SK-MEL-5 (cell line): Measurements from ENCODE around the gene DENND1A. TPM values are rescaled to one million over a fixed set of nuclear protein-coding genes. Genes with fewer than 3 reads are reported as not detected.

ENCODE experiments used
- DNase-seq: peaks from one replicate; pipeline ENCODE4 v3.0.0-alpha.2; 2016; ENCODE audit warnings: low read depth, low spot score
- in situ Hi-C: cut with HindIII; loops from 2 replicates; pipeline ENCODE4 v1.10.0; 2016; ENCODE audit warnings: low sequenced_read_pairs, high pct_unique_total_duplicates, low pct_unique_long_range_greater_than_20kb
- total RNA-seq: library from RNA; depleted of rRNA; stranded (reverse); fragments of >200 nt; shearing (Covaris generic); gene quantifications from 2 replicates; pipeline ENCODE4 v1.2.3, GENCODE V29; 2014

The DENND1A gene
- total RNA-seq, 1 experiment from 2014 or later = 30.4 TPM

GRCh38 chr9:123397975-123398374 lies 532.0 kb downstream of the DENND1A start:
- in situ Hi-C loops = no loop called here
- no peak for DNase-seq

GRCh38 chr9:123395689-123396511 lies 534.0 kb downstream of the DENND1A start:
- no peak for DNase-seq
- in situ Hi-C loops = no loop called here

- in situ Hi-C loops = no loop called here
- no peak for DNase-seq
These were observed 534.6 kb downstream of the DENND1A start for GRCh38 chr9:123395276-123395688.

GRCh38 chr9:123394291-123395235 lies 535.4 kb downstream of the DENND1A start:
- no peak for DNase-seq
- in situ Hi-C loops = no loop called here

- in situ Hi-C loops = no loop called here
- no peak for DNase-seq
These were observed 537.1 kb downstream of the DENND1A start for GRCh38 chr9:123392802-123393201.

- in situ Hi-C loops = no loop called here
- no peak for DNase-seq
These were observed 538.0 kb downstream of the DENND1A start for GRCh38 chr9:123391946-123392345.

- no peak for DNase-seq
- in situ Hi-C loops = no loop called here
These were observed 538.7 kb downstream of the DENND1A start for GRCh38 chr9:123391233-123391632.

GRCh38 chr9:123390337-123391135 lies 539.4 kb downstream of the DENND1A start:
- DNase-seq = no peak
- in situ Hi-C loops = no loop called here

GRCh38 chr9:123389698-123390097 lies 540.2 kb downstream of the DENND1A start:
- in situ Hi-C loops = no loop called here
- DNase-seq = no peak

GRCh38 chr9:123389070-123389469 lies 540.9 kb downstream of the DENND1A start:
- no peak for DNase-seq
- in situ Hi-C loops = no loop called here

GRCh38 chr9:123387686-123388085 lies 542.2 kb downstream of the DENND1A start:
- in situ Hi-C loops = no loop called here

GRCh38 chr9:123383512-123384170 lies 546.3 kb downstream of the DENND1A start:
- DNase-seq = no peak

More at GRCh38 chr9:123387686-123388085, 542.2 kb downstream of the DENND1A start:
- DNase-seq = no peak

GRCh38 chr9:123382653-123383511 lies 547.0 kb downstream of the DENND1A start:
- DNase-seq = no peak
- in situ Hi-C loops = no loop called here

More at GRCh38 chr9:123383512-123384170, 546.3 kb downstream of the DENND1A start:
- in situ Hi-C loops = no loop called here

GRCh38 chr9:123380852-123381705 lies 548.8 kb downstream of the DENND1A start:
- in situ Hi-C loops = no loop called here
- no peak for DNase-seq

GRCh38 chr9:123378956-123379660 lies 550.8 kb downstream of the DENND1A start:
- DNase-seq = no peak
- in situ Hi-C loops = no loop called here
